Naive thymus-derived CD4-positive, alpha-beta T cell (primary cell): ENCODE data around the gene TMUB2. TPM values are rescaled to one million over a fixed set of nuclear protein-coding genes. Genes with fewer than 3 reads are reported as not detected.

Experiments used
- ATAC-seq: fragments of 150-1000 bp; cut with Tn5 transposase; 2 replicates; pipeline ENCODE4 v1.10.0; 2021; ENCODE audit warnings: mild to moderate bottlenecking, moderate library complexity
- CTCF ChIA-PET: fragments of 350-600 bp; sonication (Branson Sonifier 250); formaldehyde crosslinking; loops from one replicate; lab custom pipeline; 2021; ENCODE audit warnings: antibody characterized with exemption; lab: Charles Lee
- POLR2A ChIA-PET: fragments of 350-600 bp; sonication (Branson Sonifier 250); formaldehyde crosslinking; loops from one replicate; lab custom pipeline; 2021; ENCODE audit warnings: antibody characterized with exemption, inconsistent platforms; lab: Charles Lee
- DNase-seq, 9 donors: peaks; one replicate each; pipeline versions ENCODE4 v3.0.0 to v3.0.0-alpha.2; 2020 to 2022; ENCODE audit warnings: mixed read lengths in 1 of 9
- H3K27ac ChIP-seq: one replicate; pipeline ENCODE4 v1.7.0; 2013; ENCODE audit warnings: mild to moderate bottlenecking, low read depth, low read length, moderate library complexity
- H3K27me3 ChIP-seq, 2 donors: one replicate each; pipeline ENCODE4 v1.7.0; 2013; ENCODE audit warnings: low read length in 2 of 2, mild to moderate bottlenecking in 2 of 2, moderate library complexity in 2 of 2; ENCODE audit not compliant: control insufficient read depth in 2 of 2, insufficient read depth in 2 of 2
- H3K36me3 ChIP-seq, 3 experiments: 1 replicate in 2 of 3; 2 replicates in 1 of 3; pipeline ENCODE4 v1.7.0; 2013; ENCODE audit warnings: low read length in 3 of 3, mild to moderate bottlenecking in 3 of 3, moderate library complexity in 1 of 3; ENCODE audit not compliant: insufficient read depth in 3 of 3, control insufficient read depth in 2 of 3
- H3K4me1 ChIP-seq, 2 donors: one replicate each; pipeline ENCODE4 v1.7.0; 2013; ENCODE audit warnings: low read length in 2 of 2, mild to moderate bottlenecking in 2 of 2, moderate library complexity in 1 of 2; ENCODE audit not compliant: control insufficient read depth in 2 of 2, insufficient read depth in 2 of 2
- H3K4me3 ChIP-seq: 2 replicates; pipeline ENCODE4 v1.7.0; 2013; ENCODE audit warnings: mild to moderate bottlenecking, low read length
- H3K9me3 ChIP-seq, 3 experiments: 1 replicate in 2 of 3; 2 replicates in 1 of 3; pipeline ENCODE4 v1.7.0; 2013; ENCODE audit warnings: low read length in 3 of 3; ENCODE audit not compliant: control insufficient read depth in 2 of 3
- H3K27ac Mint-ChIP-seq, 9 donors: one replicate each; pipeline ENCODE4 v1.8.0; 2020 to 2022; ENCODE audit warnings: mixed read lengths in 9 of 9, mild to moderate bottlenecking in 8 of 9, moderate library complexity in 5 of 9, inconsistent platforms in 2 of 9
- H3K27me3 Mint-ChIP-seq, 5 donors: one replicate each; pipeline ENCODE4 v1.8.0; 2021 to 2022; ENCODE audit warnings: mixed read lengths in 5 of 5, mild to moderate bottlenecking in 1 of 5
- H3K36me3 Mint-ChIP-seq, 5 donors: one replicate each; pipeline ENCODE4 v1.8.0; 2020 to 2022; ENCODE audit warnings: mixed read lengths in 5 of 5, mild to moderate bottlenecking in 3 of 5, inconsistent platforms in 1 of 5
- H3K4me1 Mint-ChIP-seq, 7 donors: one replicate each; pipeline ENCODE4 v1.8.0; 2020 to 2022; ENCODE audit warnings: mixed read lengths in 7 of 7, mild to moderate bottlenecking in 3 of 7, inconsistent platforms in 1 of 7
- H3K4me3 Mint-ChIP-seq, 10 donors: one replicate each; pipeline ENCODE4 v1.8.0; 2020 to 2022; ENCODE audit warnings: mild to moderate bottlenecking in 10 of 10, mixed read lengths in 10 of 10, moderate library complexity in 6 of 10, inconsistent platforms in 2 of 10
- H3K9me3 Mint-ChIP-seq, 11 donors: one replicate each; pipeline ENCODE4 v1.8.0; 2020 to 2022; ENCODE audit warnings: mixed read lengths in 11 of 11, mild to moderate bottlenecking in 4 of 11, inconsistent platforms in 1 of 11, moderate library complexity in 1 of 11
- intact Hi-C, 2 donors: fragments of 100-400 bp; cut with micrococcal nuclease; formaldehyde crosslinking; loops; one replicate each; pipeline ENCODE4 v1.15.1; 2023
- polyA plus RNA-seq, 2 donors: library from polyadenylated mRNA; unstranded; fragments of 300-500 nt; fragmentation: Illumina TruSeq; gene quantifications; one replicate each; pipeline ENCODE4 v1.2.3, GENCODE V29; 2021
- total RNA-seq, 6 experiments: library from RNA in 5 of 6; stranded (reverse) in 5 of 6; gene quantifications; 1 replicate in 5 of 6; 2 replicates in 1 of 6; pipeline ENCODE4 v1.2.3 and lab custom pipeline; 2021 to 2026

TMUB2 gene
- total and polyA plus RNA-seq, 7 experiments from 2014 or later, result 21.8 to 56.0 (median 39.3) TPM

DNA sequence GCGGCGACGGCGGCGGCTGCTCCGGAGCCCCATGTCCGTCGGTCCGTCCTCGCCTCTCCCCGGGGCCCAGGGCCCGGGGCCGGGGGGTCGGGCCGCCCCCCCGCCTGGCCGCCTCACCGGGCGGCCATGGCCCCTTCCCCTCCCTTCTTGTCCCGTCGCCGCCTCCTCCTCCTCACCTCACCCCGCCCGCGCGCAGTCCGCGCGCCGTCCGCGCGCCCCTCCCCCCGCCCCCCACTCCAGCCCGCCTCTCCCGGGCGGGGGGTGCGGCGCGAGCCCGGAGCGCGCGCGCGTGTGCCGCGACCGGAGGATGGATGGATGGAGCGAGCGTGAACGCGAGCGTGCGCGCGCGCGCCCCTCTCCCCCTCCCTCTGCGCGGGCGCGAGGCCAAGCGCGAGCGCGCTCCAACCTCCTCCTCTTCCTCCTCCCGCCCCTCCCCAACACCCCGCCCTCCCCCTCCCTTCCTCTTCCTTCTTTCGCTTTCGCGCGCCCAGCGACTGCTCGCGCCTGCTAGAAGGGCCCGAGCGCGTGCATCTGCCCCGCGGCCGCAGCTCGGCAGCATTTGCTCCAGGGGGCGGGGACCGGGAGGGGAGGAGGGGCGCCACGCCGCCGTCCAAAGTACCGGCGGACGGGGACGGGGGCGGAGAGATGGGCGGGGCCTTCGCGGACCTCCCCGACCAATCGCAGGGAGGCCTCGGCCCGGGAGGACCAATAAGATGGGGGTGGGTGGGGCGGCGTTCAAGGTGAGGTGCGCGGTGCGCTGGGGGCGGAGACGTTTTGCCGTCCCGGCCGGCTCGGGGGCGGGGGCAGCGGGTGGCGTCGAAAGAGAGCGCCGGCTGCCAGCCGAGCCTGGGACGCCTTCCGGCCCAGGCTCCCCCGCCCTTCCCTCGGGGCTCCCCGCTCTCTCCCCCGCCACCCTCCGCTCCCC is 13.0 kb downstream of the TMUB2 start, which contains the start of gene ATXN7L3:
ATXN7L3 (minus strand) TSS at position 332 of the 925 bp plus-strand sequence. CDS start 1,814 bp downstream, outside the sequence.
- ATAC-seq (peak; percentile 91), DNase-seq (peak; percentile 90 to 99 (median 98))
- Mint-ChIP-seq H3K4me1 (peaks cover 39 to 61% (median 53%) of the 10 kb centered on the region in 7 donors), H3K27ac (peak within 1 kb of the TSS; percentile 91 to 97 (median 96)), H3K4me3 (peak within 1 kb of the TSS; percentile 90 to 97 (median 92)), H3K36me3 (peaks cover 0 to 21% (median 8%) of the 10 kb centered on the region in 5 donors), H3K27me3 (no peaks in the 10 kb centered on the region), H3K9me3 (peaks cover 0 to 3% (median 0%) of the 10 kb centered on the region in 11 donors)
- Histone ChIP-seq H3K4me3 (peak within 1 kb of the TSS; percentile 68), H3K9me3 (no peaks in the 10 kb centered on the region), H3K36me3 (peaks cover 0 to 27% (median 6%) of the 10 kb centered on the region in 3 experiments), H3K27me3 (no peaks in the 10 kb centered on the region), H3K27ac (peak within 1 kb of the TSS; percentile 93), H3K4me1 (peaks cover 27 to 34% of the 10 kb centered on the region in 2 donors)
- ChIA-PET CTCF (no interaction called here), POLR2A (interaction anchor here (1.1 to 12.1 kb wide), 5 partner anchors 13 to 962 kb away, joined by 3 to 319 read pairs (median 11); partner anchors contain the start of genes HEXIM2, TMUB2 and UBTF)
- intact Hi-C loops, result loop anchor here (1.0 to 5.0 kb wide), 11 partner anchors 10 to 1028 kb away; partner anchors contain the start of genes DCAKD (in 1 of the 2), GPATCH8 (in 1 of the 2), GRN (in 1 of the 2) and HDAC5 (in 1 of the 2)

DNA sequence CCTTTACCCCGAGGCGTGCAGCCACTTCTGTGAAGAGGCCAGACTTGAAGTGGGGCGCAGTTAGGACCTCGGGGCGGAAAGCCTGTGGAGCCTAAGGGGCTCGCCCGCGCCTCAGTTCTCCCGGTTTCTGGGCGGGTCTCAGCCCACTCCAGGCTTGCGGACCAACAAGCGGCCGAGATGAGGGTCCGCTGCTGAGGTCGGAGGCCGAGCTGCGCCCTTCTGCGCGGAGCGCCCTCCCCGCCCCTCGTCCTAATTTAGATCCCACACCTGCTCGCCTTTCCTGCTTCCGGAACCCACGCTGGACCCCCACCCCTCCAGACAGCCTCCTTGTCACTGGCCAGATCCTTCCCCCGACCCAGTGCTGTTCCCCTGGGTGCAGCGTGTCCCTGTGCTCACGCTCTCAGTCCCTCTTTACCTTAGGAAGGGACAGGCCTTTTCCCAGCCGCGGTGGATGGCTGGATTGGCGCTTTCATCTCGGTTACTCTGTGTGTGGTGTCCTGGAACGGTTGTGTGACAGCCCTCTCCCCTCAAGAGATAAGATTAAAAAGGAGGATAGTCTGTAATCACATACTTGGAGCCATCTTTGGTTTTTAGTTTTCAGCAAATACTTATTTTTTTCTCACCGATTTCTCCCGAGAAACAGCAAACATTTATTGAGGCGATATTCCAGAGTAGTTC is 13.8 kb downstream of the TMUB2 start:
- Histone ChIP-seq H3K4me1 (peaks cover 27 to 34% of the 10 kb centered on the region in 2 donors), H3K27ac (peak overlapping the region; percentile 93), H3K27me3 (no peaks in the 10 kb centered on the region), H3K36me3 (peaks cover 0 to 19% (median 3%) of the 10 kb centered on the region in 3 experiments), H3K4me3 (peak overlapping the region; percentile 68), H3K9me3 (no peaks in the 10 kb centered on the region)
- Mint-ChIP-seq H3K9me3 (peaks cover 0 to 3% (median 0%) of the 10 kb centered on the region in 11 donors), H3K4me3 (peak overlapping the region; percentile 90 to 97 (median 91)), H3K27me3 (no peaks in the 10 kb centered on the region), H3K4me1 (peaks cover 39 to 61% (median 53%) of the 10 kb centered on the region in 7 donors), H3K27ac (peak overlapping the region; percentile 60 to 97 (median 94)), H3K36me3 (peaks cover 0 to 17% (median 8%) of the 10 kb centered on the region in 5 donors)
- ChIA-PET POLR2A (interaction anchor here (2.8 to 12.1 kb wide), 3 partner anchors 14 to 126 kb away, joined by 11 to 319 read pairs (median 128); partner anchors contain the start of genes TMUB2 and UBTF), CTCF (interaction anchor here (0.8 to 2.9 kb wide), 4 partner anchors 10 to 130 kb away, joined by 3 to 14 read pairs (median 5); no protein-coding TSS in a partner anchor)
- intact Hi-C loops, result loop anchor here (1.0 to 5.0 kb wide), 10 partner anchors 10 to 850 kb away; partner anchors contain the start of genes DCAKD (in 1 of the 2), GPATCH8 (in 1 of the 2), GRN (in 1 of the 2) and HDAC5 (in 1 of the 2)
- ATAC-seq (no peak), DNase-seq (no peak)

DNA sequence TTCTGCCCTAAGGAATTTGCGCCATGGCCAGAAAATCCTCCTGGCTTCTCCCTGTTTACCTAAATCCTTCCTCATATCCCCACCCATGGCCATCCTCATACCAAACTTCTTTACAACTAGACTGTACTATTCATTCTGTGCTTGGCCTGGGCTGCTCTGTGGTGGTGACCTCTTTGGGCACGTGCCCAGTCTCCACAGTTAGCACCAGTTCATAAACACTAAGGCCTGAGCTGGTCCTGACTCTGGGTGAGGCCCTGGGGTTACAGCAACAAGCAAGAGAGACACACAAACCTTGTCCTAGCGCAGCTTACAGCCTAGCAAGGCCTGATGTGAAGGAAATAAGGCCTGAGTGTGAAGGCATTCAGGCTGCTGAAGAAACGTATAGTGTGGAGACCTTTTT is 16.0 kb downstream of the TMUB2 start:
- H3K9me3 Mint-ChIP-seq, result peaks cover 0 to 3% (median 0%) of the 10 kb centered on the region in 11 donors
- H3K4me3 Mint-ChIP-seq, result peak overlapping the region in 6 of 10 donors; percentile 7 to 58 (median 29)
- ChIA-PET CTCF (interaction anchor here (1.0 to 2.9 kb wide), 5 partner anchors 8 to 153 kb away, joined by 3 to 14 read pairs (median 4); partner anchors contain the start of gene TMUB2), POLR2A (interaction anchor here (0.6 to 12.1 kb wide), 3 partner anchors 13 to 478 kb away, joined by 6 to 319 read pairs (median 128); partner anchors contain the start of genes TMUB2 and UBTF)
- intact Hi-C loops, result loop anchor here in 1 of 2 donors (5.0 kb wide), 1 partner anchor 300 kb away; the partner anchor contains the start of gene GPATCH8
- H3K36me3 Mint-ChIP-seq, result peaks cover 0 to 15% (median 5%) of the 10 kb centered on the region in 5 donors
- H3K27ac ChIP-seq, result no peak overlapping the region
- no peaks in the 10 kb centered on the region for H3K27me3 ChIP-seq
- ATAC-seq (no peak), DNase-seq (no peak)
- peaks cover 33 to 54% (median 45%) of the 10 kb centered on the region in 7 donors for H3K4me1 Mint-ChIP-seq
- H3K36me3 ChIP-seq, result peaks cover 4 to 18% (median 4%) of the 10 kb centered on the region in 3 experiments
- no peaks in the 10 kb centered on the region for H3K27me3 Mint-ChIP-seq
- peak overlapping the region; percentile 15 to 96 (median 58) for H3K27ac Mint-ChIP-seq
- peaks cover 22 to 23% of the 10 kb centered on the region in 2 donors for H3K4me1 ChIP-seq
- no peak overlapping the region for H3K4me3 ChIP-seq
- H3K9me3 ChIP-seq, result no peaks in the 10 kb centered on the region

DNA sequence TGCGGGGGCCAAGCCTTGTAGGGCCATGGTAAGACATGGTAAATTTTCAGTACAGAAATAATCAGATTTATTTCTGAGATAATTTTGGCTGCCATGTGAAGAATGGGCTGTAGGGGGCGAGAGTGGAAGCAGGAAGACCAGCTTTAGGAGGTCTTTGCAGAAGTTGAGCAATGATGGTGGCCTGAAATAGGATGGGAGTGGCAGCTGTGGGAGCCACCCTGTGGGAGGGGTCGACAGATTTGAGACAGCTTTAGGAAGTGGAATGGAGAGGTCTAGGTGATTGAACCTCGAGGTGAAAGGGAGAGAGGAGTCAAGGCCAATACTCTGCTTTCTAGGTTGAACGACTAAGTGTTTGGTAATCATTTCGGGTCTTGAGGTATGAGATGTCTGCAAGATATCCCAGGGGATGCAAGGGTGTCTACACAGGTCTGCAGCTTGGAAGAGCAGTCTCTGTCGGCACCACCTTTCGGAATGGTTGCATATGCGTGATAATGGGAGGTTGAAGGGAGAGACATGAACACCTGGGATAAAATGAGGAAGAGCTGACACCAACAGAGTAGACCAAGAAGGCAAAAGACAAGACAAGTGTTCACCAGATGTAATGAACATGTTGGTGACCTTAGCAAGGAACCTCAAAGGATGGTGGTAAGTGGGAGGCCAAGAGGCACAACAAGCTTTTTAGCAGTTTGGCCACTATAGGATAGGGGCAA is 17.1 kb downstream of the TMUB2 start:
- Mint-ChIP-seq H3K27me3 (no peaks in the 10 kb centered on the region), H3K4me1 (peaks cover 28 to 52% (median 46%) of the 10 kb centered on the region in 7 donors), H3K9me3 (peaks cover 0 to 3% (median 0%) of the 10 kb centered on the region in 11 donors), H3K36me3 (peaks cover 5 to 18% (median 10%) of the 10 kb centered on the region in 5 donors), H3K27ac (peak overlapping the region; percentile 6 to 96 (median 70)), H3K4me3 (peak overlapping the region in 4 of 10 donors; percentile 26 to 52 (median 30))
- no peaks in the 10 kb centered on the region for H3K27me3 ChIP-seq
- intact Hi-C loops, result loop anchor here in 1 of 2 donors (5.0 kb wide), 1 partner anchor 298 kb away; the partner anchor contains the start of gene GPATCH8
- peaks cover 10 to 26% (median 11%) of the 10 kb centered on the region in 3 experiments for H3K36me3 ChIP-seq
- peak in 7 of 9 donors; percentile 37 to 55 (median 43) for DNase-seq
- H3K4me3 ChIP-seq, result no peak overlapping the region
- no peak for ATAC-seq
- ChIA-PET POLR2A (interaction anchor here (1.1 to 12.1 kb wide), 4 partner anchors 12 to 125 kb away, joined by 3 to 319 read pairs (median 66); partner anchors contain the start of genes TMUB2 and UBTF), CTCF (interaction anchor here (0.5 to 1.3 kb wide), 6 partner anchors 8 to 141 kb away, joined by 3 to 6 read pairs (median 3); partner anchors contain the start of gene GRN)
- H3K27ac ChIP-seq, result peak overlapping the region; percentile 32
- H3K4me1 ChIP-seq, result peaks cover 14 to 17% of the 10 kb centered on the region in 2 donors
- no peaks in the 10 kb centered on the region for H3K9me3 ChIP-seq

- H3K27me3 ChIP-seq, result no peaks in the 10 kb centered on the region
- H3K36me3 ChIP-seq, result peaks cover 12 to 30% (median 14%) of the 10 kb centered on the region in 3 experiments
- Mint-ChIP-seq H3K27ac (peak overlapping the region in 6 of 9 donors; percentile 32 to 75 (median 66)), H3K4me3 (no peak overlapping the region), H3K36me3 (peaks cover 5 to 18% (median 10%) of the 10 kb centered on the region in 5 donors), H3K9me3 (peaks cover 0 to 3% (median 0%) of the 10 kb centered on the region in 11 donors), H3K4me1 (peaks cover 28 to 52% (median 46%) of the 10 kb centered on the region in 7 donors), H3K27me3 (no peaks in the 10 kb centered on the region)
- peaks cover 14 to 17% of the 10 kb centered on the region in 2 donors for H3K4me1 ChIP-seq
- no peak for ATAC-seq
- peak in 1 of 9 donors; percentile 20 for DNase-seq
- no peak overlapping the region for H3K4me3 ChIP-seq
- no peaks in the 10 kb centered on the region for H3K9me3 ChIP-seq
- ChIA-PET CTCF (interaction anchor here (1.0 to 1.3 kb wide), 4 partner anchors 11 to 141 kb away, joined by 3 to 6 read pairs (median 4); partner anchors contain the start of gene GRN), POLR2A (interaction anchor here (1.1 to 12.1 kb wide), 4 partner anchors 11 to 124 kb away, joined by 3 to 319 read pairs (median 66); partner anchors contain the start of genes TMUB2 and UBTF)
- H3K27ac ChIP-seq, result peak overlapping the region; percentile 32
- intact Hi-C loops, result loop anchor here in 1 of 2 donors (5.0 kb wide), 1 partner anchor 298 kb away; the partner anchor contains the start of gene GPATCH8
These were observed 17.7 kb downstream of the TMUB2 start for GRCh38 chr17:44204441-44204882.
